T-helper 1 cell treated with Interleukin-12 subunit alpha and Interleukin-12 subunit beta and Interleukin-4 antibody, amounts not matched to agents 30 μg/mL and 1 μg/mL, for 36 hours (primary cell): ENCODE results near the gene SMAD7.

ENCODE experiments used
- H3K27ac Mint-ChIP-seq: one replicate; pipeline ENCODE4 v1.8.0; 2021; ENCODE audit warnings: mild to moderate bottlenecking, mixed read lengths
- H3K27me3 Mint-ChIP-seq: one replicate; pipeline ENCODE4 v1.8.0; 2021; ENCODE audit warnings: low read depth, mixed read lengths
- H3K36me3 Mint-ChIP-seq: one replicate; pipeline ENCODE4 v1.8.0; 2021; ENCODE audit warnings: low read depth, mixed read lengths
- H3K4me1 Mint-ChIP-seq: one replicate; pipeline ENCODE4 v1.8.0; 2021; ENCODE audit warnings: low read depth, mixed read lengths
- H3K4me3 Mint-ChIP-seq: one replicate; pipeline ENCODE4 v1.8.0; 2021; ENCODE audit warnings: mild to moderate bottlenecking, moderate library complexity, mixed read lengths
- H3K9me3 Mint-ChIP-seq: one replicate; pipeline ENCODE4 v1.8.0; 2021; ENCODE audit warnings: mixed read lengths

Gene SMAD7

GRCh38 chr18:48950536-48951447, at the start of gene SMAD7:
Gene SMAD7, minus strand, starts transcription at chr18:48950965. Its CDS starts 541 bp downstream, at chr18:48950424.
- no peaks in the 10 kb centered on the region for H3K9me3 Mint-ChIP-seq
- H3K27me3 Mint-ChIP-seq: no peaks in the 10 kb centered on the region
- H3K4me3 Mint-ChIP-seq: peak within 1 kb of the TSS; percentile 99
- peak within 1 kb of the TSS; percentile 94 for H3K27ac Mint-ChIP-seq
- H3K4me1 Mint-ChIP-seq: peaks cover 38% of the 10 kb centered on the region
- peaks cover 33% of the 10 kb centered on the region for H3K36me3 Mint-ChIP-seq

DNA sequence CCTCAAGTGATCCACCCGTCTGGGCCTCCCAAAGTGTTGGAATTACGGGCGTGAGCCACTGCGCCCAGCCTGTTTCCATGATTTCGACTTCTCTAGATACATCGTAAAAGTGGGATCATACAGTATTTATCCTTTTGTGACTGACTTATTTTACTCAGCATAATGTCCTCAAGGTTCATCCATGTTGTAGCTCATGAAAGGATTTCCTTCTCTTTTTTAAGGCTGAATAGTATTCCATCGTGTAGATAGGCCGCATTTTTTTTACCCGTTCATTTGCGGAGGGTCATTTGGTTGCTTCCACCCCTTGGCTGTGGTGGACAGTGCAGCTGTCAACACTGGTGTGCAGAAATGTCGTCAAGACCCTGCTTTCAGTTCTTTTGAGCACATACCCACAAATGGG, 48.8 kb upstream of the SMAD7 start:
- peaks cover 11% of the 10 kb centered on the region for H3K27me3 Mint-ChIP-seq
- no peak overlapping the region for H3K27ac Mint-ChIP-seq
- H3K4me1 Mint-ChIP-seq: peaks cover 9% of the 10 kb centered on the region
- H3K4me3 Mint-ChIP-seq: no peak overlapping the region
- no peaks in the 10 kb centered on the region for H3K9me3 Mint-ChIP-seq
- no peaks in the 10 kb centered on the region for H3K36me3 Mint-ChIP-seq

GRCh38 chr18:48997985-48998831, 47.4 kb upstream of the SMAD7 start:
- Mint-ChIP-seq H3K9me3 (no peaks in the 10 kb centered on the region), H3K4me3 (no peak overlapping the region), H3K27me3 (peaks cover 5% of the 10 kb centered on the region), H3K36me3 (no peaks in the 10 kb centered on the region), H3K27ac (no peak overlapping the region), H3K4me1 (peaks cover 9% of the 10 kb centered on the region)

DNA sequence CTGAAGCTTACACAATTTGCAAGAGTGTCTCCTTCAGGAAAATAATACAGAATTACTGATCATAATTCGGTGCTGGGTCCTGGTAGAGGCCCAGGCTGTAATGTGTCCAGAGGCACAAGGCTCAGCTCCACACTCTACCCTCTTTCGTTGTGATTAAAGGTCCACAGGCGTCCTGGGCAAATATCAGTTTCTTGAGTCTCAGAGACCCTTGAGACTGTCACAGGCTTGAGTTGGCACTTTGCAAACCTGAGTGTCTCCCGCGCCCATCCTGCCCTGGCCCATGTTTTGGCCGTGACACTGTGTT, 46.9 kb upstream of the SMAD7 start:
- H3K27me3 Mint-ChIP-seq: peaks cover 10% of the 10 kb centered on the region
- H3K36me3 Mint-ChIP-seq: no peaks in the 10 kb centered on the region
- peaks cover 9% of the 10 kb centered on the region for H3K4me1 Mint-ChIP-seq
- H3K4me3 Mint-ChIP-seq: no peak overlapping the region
- no peak overlapping the region for H3K27ac Mint-ChIP-seq
- H3K9me3 Mint-ChIP-seq: no peaks in the 10 kb centered on the region

DNA sequence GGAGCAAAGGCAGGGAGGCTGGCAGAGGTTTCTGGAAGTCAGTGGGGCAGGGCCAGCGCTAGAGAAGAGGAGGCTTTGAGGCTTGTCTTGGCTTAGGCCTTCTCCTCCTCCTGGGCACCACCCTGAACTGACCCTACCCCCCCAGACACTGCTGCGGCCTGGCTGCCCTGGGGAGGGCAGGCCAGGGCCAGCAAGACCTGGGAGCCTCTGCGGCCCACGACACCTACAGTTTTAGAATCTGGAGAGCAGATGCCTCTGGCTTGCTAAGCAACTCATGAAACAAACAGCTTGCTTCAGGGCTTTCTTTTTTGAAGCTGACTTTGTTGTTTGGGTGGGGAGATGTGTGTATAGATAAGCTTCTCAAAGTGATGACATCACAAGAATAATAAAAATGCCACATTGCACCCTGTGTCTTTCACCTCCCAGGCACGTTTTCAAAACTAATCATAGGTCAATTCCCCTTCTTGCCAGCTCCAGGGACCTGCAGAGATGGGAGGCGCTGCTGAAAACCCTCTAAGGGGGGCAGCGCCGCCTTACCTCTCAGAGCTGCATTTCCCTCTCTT, 46.2 kb upstream of the SMAD7 start:
- no peaks in the 10 kb centered on the region for H3K9me3 Mint-ChIP-seq
- H3K4me3 Mint-ChIP-seq: no peak overlapping the region
- peaks cover 11% of the 10 kb centered on the region for H3K27me3 Mint-ChIP-seq
- peak overlapping the region; percentile 68 for H3K27ac Mint-ChIP-seq
- H3K36me3 Mint-ChIP-seq: no peaks in the 10 kb centered on the region
- H3K4me1 Mint-ChIP-seq: peaks cover 9% of the 10 kb centered on the region

DNA sequence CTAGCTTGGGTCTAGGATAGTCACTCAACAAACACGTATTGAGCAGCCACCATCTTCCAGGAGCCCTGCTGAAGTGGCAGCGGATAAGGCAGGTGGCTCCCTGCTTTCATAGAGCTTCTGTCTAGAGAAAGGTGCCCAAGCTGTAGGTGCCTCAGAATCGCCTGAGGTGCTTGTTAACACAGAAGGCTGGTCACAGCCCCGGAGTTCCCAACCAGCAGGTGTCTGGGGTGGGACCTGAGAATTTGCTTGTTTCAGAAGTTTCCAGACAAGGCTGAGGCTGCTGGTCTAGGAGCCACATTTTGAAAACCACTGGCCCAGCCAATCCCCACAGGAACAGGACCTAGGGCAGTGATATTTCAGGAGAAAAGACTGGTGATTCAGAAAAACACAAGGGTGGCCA, 45.3 kb upstream of the SMAD7 start:
- no peak overlapping the region for H3K27ac Mint-ChIP-seq
- no peaks in the 10 kb centered on the region for H3K9me3 Mint-ChIP-seq
- peaks cover 9% of the 10 kb centered on the region for H3K4me1 Mint-ChIP-seq
- no peak overlapping the region for H3K4me3 Mint-ChIP-seq
- H3K36me3 Mint-ChIP-seq: no peaks in the 10 kb centered on the region
- peaks cover 11% of the 10 kb centered on the region for H3K27me3 Mint-ChIP-seq

GRCh38 chr18:48994926-48995835, 44.4 kb upstream of the SMAD7 start:
- H3K4me1 Mint-ChIP-seq: peaks cover 9% of the 10 kb centered on the region
- no peak overlapping the region for H3K4me3 Mint-ChIP-seq
- no peaks in the 10 kb centered on the region for H3K9me3 Mint-ChIP-seq
- no peaks in the 10 kb centered on the region for H3K36me3 Mint-ChIP-seq
- no peak overlapping the region for H3K27ac Mint-ChIP-seq
- peaks cover 11% of the 10 kb centered on the region for H3K27me3 Mint-ChIP-seq

DNA sequence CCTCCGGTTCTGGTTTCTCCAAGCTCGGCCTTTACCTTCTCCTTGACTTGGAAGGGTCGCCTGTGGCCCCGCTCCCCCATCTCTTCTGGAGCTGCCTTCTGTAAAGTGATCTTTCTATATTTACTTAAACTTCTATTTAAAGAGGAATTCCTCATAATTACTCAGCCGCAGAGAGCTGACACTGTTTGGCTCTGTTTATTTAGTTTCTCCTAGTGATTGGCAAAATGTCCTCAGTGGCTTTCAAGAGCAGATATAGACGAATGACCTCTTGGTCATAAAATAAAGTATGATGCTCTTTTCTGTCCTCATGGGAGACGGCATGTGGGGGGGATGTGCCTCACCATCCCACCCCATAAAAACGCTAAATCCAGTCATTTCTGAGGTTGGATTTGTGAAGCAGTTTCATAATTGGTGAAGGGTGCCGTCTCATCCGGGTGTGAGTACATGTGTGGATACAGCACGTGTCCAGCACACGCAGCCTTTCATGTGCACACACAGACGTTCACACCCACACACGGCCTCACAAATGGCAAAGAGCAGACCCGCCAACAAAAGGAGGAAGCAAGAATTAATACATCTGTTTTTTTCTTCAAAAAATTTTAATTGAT, 43.4 kb upstream of the SMAD7 start:
- Mint-ChIP-seq H3K4me3 (no peak overlapping the region), H3K27ac (no peak overlapping the region), H3K36me3 (no peaks in the 10 kb centered on the region), H3K9me3 (no peaks in the 10 kb centered on the region), H3K27me3 (peaks cover 11% of the 10 kb centered on the region), H3K4me1 (peaks cover 9% of the 10 kb centered on the region)

DNA sequence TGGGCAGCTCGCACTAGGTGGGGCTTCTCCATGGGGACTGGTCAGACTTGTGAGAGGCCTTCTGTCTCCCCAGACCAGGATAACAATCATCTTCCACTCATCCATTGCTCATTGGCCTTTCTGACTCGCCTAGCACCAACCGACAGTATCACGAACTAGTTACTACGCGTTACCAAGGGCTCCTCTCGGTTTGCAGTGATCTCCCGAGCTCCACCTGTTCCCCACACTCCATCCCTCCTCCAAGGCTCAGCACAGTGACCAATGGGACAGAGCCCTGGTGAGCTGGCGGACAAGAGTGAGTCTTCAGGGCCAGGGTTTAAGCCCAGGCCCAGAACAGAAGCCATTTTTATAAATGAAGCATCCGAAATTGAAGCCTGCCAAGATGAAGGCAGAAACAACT, 42.8 kb upstream of the SMAD7 start:
- Mint-ChIP-seq H3K36me3 (no peaks in the 10 kb centered on the region), H3K27ac (no peak overlapping the region), H3K4me3 (no peak overlapping the region), H3K27me3 (peaks cover 11% of the 10 kb centered on the region), H3K4me1 (peaks cover 9% of the 10 kb centered on the region), H3K9me3 (no peaks in the 10 kb centered on the region)

GRCh38 chr18:48992791-48993555, 42.2 kb upstream of the SMAD7 start:
- Mint-ChIP-seq H3K27ac (no peak overlapping the region), H3K4me3 (no peak overlapping the region), H3K27me3 (peaks cover 11% of the 10 kb centered on the region), H3K36me3 (no peaks in the 10 kb centered on the region), H3K4me1 (peaks cover 9% of the 10 kb centered on the region), H3K9me3 (no peaks in the 10 kb centered on the region)

DNA sequence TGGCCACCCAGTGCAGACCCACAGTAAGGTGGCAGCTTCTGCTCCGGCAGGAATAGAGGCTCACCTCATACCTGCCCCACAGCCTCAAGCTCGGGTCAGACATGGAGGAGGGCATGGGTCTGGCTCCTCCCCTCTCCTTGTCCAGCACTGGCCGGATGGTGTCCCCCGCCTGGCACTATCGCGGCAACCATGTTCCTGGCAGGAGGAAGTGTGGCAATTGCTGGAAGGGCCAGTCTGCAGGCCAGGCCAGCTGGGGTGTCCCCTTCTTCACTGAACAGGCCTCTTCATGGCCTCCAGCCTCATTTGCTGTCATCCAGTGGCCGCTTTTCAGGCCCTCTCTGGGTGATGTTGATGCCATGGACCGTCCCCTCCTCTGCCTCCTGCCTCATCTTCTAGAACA, 41.4 kb upstream of the SMAD7 start:
- H3K4me3 Mint-ChIP-seq: no peak overlapping the region
- peaks cover 11% of the 10 kb centered on the region for H3K27me3 Mint-ChIP-seq
- H3K27ac Mint-ChIP-seq: no peak overlapping the region
- no peaks in the 10 kb centered on the region for H3K36me3 Mint-ChIP-seq
- H3K9me3 Mint-ChIP-seq: no peaks in the 10 kb centered on the region
- H3K4me1 Mint-ChIP-seq: peaks cover 3% of the 10 kb centered on the region

- Mint-ChIP-seq H3K27ac (no peak overlapping the region), H3K36me3 (no peaks in the 10 kb centered on the region), H3K4me1 (no peaks in the 10 kb centered on the region), H3K27me3 (peaks cover 11% of the 10 kb centered on the region), H3K4me3 (no peak overlapping the region), H3K9me3 (no peaks in the 10 kb centered on the region)
These were observed 40.9 kb upstream of the SMAD7 start for GRCh38 chr18:48991676-48992075.

GRCh38 chr18:48991319-48991660, 40.5 kb upstream of the SMAD7 start:
- Mint-ChIP-seq H3K27ac (no peak overlapping the region), H3K4me1 (no peaks in the 10 kb centered on the region), H3K36me3 (no peaks in the 10 kb centered on the region), H3K9me3 (no peaks in the 10 kb centered on the region), H3K27me3 (peaks cover 11% of the 10 kb centered on the region), H3K4me3 (no peak overlapping the region)
